Natural killer cell treated with Interleukin-12 subunit alpha and Interleukin-12 subunit beta and Interleukin-15 and Interleukin-18, amount 100 ng/mL, for 72 hours (primary cell): ENCODE data around the gene SUGP2. TPM values are rescaled to one million over a fixed set of nuclear protein-coding genes. Genes with fewer than 3 reads are reported as not detected.

ENCODE experiments used
- ATAC-seq, 2 donors: fragments of 150-1000 bp; cut with Tn5 transposase in 1 of 2; sonication (Bioruptor Pico), chemical (Tn5 transposase) in 1 of 2; 2 replicates each; pipeline ENCODE4 v1.10.0; 2021
- DNase-seq: peaks from one replicate; pipeline ENCODE4 v3.0.0; 2022; ENCODE audit warnings: low spot score
- H3K27ac Mint-ChIP-seq, 2 donors: 1 replicate in 1 of 2; 2 replicates in 1 of 2; pipeline ENCODE4 v1.8.0; 2022; ENCODE audit warnings: mixed read lengths in 2 of 2, mild to moderate bottlenecking in 1 of 2, moderate library complexity in 1 of 2
- H3K27me3 Mint-ChIP-seq, 2 donors: 1 replicate in 1 of 2; 2 replicates in 1 of 2; pipeline ENCODE4 v1.8.0; 2022; ENCODE audit warnings: mixed read lengths in 2 of 2
- H3K36me3 Mint-ChIP-seq: one replicate; pipeline ENCODE4 v1.8.0; 2022; ENCODE audit warnings: mixed read lengths
- H3K4me1 Mint-ChIP-seq, 2 donors: 1 replicate in 1 of 2; 2 replicates in 1 of 2; pipeline ENCODE4 v1.8.0; 2022; ENCODE audit warnings: low read depth in 2 of 2, mixed read lengths in 2 of 2, mild to moderate bottlenecking in 1 of 2
- H3K4me3 Mint-ChIP-seq: one replicate; pipeline ENCODE4 v1.8.0; 2022; ENCODE audit warnings: mixed read lengths
- H3K9me3 Mint-ChIP-seq: 2 replicates; pipeline ENCODE4 v1.8.0; 2022; ENCODE audit warnings: mixed read lengths
- total RNA-seq, 2 donors: library from RNA; stranded (reverse); gene quantifications; one replicate each; pipeline ENCODE4 v1.2.3, GENCODE V29; 2022

Gene SUGP2
- total RNA-seq, 2 donors from 2014 or later = 102 to 196 TPM

DNA sequence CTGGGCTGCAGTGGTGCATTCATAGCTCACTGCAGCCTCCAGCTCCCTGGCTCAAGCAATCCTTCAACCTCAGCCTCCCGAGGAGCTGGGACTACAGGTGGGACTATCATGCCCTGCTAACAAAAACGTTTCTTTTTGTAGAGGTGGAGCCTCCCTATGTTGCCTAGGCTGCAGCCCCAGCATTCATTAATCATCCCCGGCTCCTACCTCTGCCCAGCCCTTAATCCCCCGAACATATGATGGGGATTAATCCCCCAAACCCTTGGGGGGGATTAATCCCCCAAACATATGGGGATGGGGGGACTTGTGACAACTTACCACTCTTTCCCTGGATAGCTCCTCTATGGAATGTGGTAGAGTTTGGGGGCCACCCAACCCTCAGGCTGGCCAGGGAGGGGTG, 45.9 kb downstream of the SUGP2 start:
- H3K9me3 Mint-ChIP-seq = no peaks in the 10 kb centered on the region
- ATAC-seq = no peak
- peaks cover 0 to 4% of the 10 kb centered on the region in 2 donors for H3K27me3 Mint-ChIP-seq
- H3K36me3 Mint-ChIP-seq = no peaks in the 10 kb centered on the region
- H3K27ac Mint-ChIP-seq = no peak overlapping the region
- H3K4me3 Mint-ChIP-seq = no peak overlapping the region
- no peak for DNase-seq
- H3K4me1 Mint-ChIP-seq = no peaks in the 10 kb centered on the region

DNA sequence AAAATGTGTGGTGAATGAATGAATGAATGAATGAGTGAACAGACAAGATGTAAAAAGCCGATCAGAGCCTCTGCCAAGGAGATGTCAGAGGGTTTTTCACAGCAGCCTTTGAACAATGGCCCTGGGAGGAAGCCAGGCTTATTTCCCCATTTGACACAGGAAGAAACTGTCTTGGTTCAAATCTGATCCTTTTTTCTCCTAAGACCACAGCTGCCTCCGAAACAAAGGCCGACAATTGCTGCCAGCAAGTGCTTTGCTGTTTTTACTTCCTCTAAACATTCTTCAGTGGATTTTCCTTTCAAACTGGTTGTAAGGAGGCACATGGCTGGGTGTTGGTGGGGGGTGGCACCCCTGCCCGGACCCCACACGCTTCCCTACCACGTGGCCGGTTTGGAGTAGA, 48.1 kb downstream of the SUGP2 start:
- Mint-ChIP-seq H3K9me3 (no peaks in the 10 kb centered on the region), H3K36me3 (no peaks in the 10 kb centered on the region), H3K4me1 (no peaks in the 10 kb centered on the region), H3K4me3 (no peak overlapping the region), H3K27me3 (peaks cover 0 to 4% of the 10 kb centered on the region in 2 donors), H3K27ac (no peak overlapping the region)
- no peak for ATAC-seq
- no peak for DNase-seq

DNA sequence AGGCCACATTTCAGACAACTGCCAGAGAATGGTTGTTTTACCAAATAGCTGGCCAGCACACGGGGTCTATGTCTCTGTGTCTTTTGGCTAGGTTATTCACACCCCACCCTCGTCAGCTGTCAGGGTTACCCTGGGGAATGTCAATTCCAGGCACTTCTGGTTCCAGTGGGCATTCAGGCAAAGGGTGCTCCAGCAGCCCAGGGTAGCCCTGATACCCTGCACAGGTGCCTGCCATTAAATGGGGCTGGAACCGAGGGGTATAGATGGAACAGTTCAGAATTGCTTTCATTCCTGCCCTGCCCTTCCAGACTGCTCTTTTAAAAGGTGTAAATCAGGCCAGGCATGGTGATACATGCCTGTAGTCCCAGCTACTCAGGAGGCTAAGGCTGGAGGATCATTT, 49.1 kb downstream of the SUGP2 start:
- peaks cover 0 to 4% of the 10 kb centered on the region in 2 donors for H3K27me3 Mint-ChIP-seq
- no peak for ATAC-seq
- no peaks in the 10 kb centered on the region for H3K36me3 Mint-ChIP-seq
- no peak for DNase-seq
- H3K4me3 Mint-ChIP-seq = no peak overlapping the region
- H3K9me3 Mint-ChIP-seq = no peaks in the 10 kb centered on the region
- no peaks in the 10 kb centered on the region for H3K4me1 Mint-ChIP-seq
- H3K27ac Mint-ChIP-seq = no peak overlapping the region

DNA sequence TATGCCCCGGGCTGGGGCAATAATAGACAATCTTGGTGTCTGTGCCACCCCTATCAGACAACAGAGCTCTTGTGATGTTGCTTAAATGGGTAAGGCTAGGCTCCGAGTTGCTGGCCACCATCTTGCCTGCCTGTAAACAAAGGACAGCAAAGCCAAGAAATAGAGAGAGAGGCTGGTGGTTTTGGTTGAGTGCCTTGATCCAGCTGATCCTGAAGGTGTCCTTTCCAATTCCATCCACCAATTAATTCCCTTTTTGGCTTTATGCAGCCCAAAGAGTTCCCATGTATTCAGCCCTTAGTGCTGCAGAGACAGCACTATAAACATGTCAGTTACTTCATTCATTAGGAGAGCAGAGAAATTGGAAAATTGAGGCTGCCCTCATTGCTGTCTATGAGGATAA, 50.6 kb downstream of the SUGP2 start:
- Mint-ChIP-seq H3K36me3 (no peaks in the 10 kb centered on the region), H3K4me1 (no peaks in the 10 kb centered on the region), H3K9me3 (no peaks in the 10 kb centered on the region), H3K27me3 (peaks cover 0 to 4% of the 10 kb centered on the region in 2 donors), H3K4me3 (no peak overlapping the region), H3K27ac (no peak overlapping the region)
- no peak for DNase-seq
- ATAC-seq = no peak

DNA sequence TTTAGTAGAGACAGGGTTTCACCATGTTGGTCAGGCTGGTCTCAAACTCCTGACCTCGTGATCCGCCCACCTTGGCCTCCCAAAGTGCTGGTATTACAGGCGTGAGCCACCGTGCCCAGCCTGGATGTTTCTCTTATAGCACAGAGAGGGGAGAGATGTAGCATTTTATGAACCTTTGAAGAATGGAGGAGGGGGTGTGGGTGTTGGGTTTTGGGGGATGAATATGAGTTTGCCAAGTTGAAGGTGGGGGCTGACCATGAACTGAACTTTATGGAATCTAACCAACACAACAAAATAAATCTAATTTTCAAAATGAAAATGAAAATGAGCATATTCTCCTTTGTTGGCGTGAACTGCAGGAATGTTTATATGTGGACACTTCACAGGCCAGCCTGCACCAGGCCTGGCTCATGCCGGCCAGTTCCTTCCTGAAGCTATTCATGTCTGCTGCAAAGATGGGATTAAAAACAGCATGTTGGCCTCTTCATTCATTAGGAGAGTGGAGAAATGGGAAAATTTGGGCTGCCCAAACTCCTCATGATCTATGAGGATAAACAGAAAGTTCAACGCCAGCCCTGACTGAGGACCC, 52.8 kb downstream of the SUGP2 start:
- Mint-ChIP-seq H3K36me3 (no peaks in the 10 kb centered on the region), H3K4me1 (no peaks in the 10 kb centered on the region), H3K27me3 (peaks cover 0 to 2% of the 10 kb centered on the region in 2 donors), H3K4me3 (no peak overlapping the region), H3K9me3 (no peaks in the 10 kb centered on the region), H3K27ac (no peak overlapping the region)
- DNase-seq (no peak), ATAC-seq (no peak)

DNA sequence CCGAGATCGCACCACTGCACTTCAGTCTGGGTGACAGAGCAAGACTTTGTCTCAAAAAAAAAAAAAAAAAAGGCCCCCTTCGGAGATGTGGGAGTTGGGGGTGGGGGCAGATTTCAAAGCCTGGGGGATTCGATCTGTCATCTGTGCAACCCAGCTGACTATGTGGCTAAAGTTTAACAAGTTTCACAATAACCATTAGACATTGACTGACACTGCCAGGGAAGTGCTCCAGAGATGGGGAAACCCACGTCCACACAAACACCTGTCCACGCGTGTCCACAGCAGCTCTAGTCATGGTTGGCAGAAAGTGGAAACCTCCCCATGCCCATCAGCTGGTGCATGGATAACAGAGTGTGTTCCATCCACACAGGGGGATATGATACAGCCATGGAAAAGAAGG, 54.7 kb downstream of the SUGP2 start:
- DNase-seq = no peak
- Mint-ChIP-seq H3K4me1 (no peaks in the 10 kb centered on the region), H3K4me3 (no peak overlapping the region), H3K9me3 (no peaks in the 10 kb centered on the region), H3K27me3 (no peaks in the 10 kb centered on the region), H3K36me3 (no peaks in the 10 kb centered on the region), H3K27ac (no peak overlapping the region)
- ATAC-seq = no peak

DNA sequence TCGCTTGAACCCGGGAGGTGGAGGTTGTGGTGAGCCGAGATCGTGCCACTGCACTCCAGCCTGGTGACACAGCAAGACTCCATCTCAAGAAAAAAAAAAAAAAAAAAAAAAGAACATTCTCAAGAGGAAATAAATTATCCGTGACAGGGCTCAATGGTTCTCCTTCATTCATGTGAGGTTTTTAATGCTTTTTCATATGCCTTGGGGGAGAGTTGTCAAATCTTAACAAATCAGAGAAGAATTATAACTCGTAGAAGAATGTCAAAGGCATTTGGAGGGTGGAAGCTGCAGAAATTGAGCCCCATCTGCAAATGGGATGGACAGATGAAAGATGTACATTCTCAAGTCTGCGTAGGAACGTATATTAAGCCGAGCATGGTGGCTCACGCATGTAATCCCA, 57.4 kb downstream of the SUGP2 start:
- Mint-ChIP-seq H3K9me3 (no peaks in the 10 kb centered on the region), H3K36me3 (no peaks in the 10 kb centered on the region), H3K4me3 (no peak overlapping the region), H3K27ac (no peak overlapping the region), H3K27me3 (no peaks in the 10 kb centered on the region), H3K4me1 (peaks cover 5% of the 10 kb centered on the region in 2 donors)
- ATAC-seq (no peak), DNase-seq (no peak)

DNA sequence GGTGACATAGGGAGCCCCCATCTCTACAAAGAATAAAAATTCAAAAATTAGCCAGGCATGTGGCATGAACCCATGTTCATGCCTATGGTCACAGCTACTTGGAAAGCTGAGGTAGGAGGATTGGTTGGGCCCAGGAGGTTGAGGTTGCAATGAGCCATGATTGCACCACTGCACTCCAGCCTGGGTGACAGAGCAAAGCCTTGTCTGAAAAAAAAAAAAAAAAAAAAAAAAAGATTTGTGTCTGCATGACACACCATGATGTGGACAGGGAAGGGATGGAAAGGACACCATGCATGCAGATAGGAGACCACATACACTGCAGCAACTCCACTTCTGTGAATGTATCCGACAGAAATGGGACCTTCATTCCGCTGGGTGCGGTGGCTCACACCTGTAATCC, 58.3 kb downstream of the SUGP2 start:
- Mint-ChIP-seq H3K36me3 (no peaks in the 10 kb centered on the region), H3K27ac (no peak overlapping the region), H3K9me3 (no peaks in the 10 kb centered on the region), H3K4me3 (no peak overlapping the region), H3K27me3 (peaks cover 0 to 3% of the 10 kb centered on the region in 2 donors), H3K4me1 (peaks cover 5% of the 10 kb centered on the region in 2 donors)
- DNase-seq = no peak
- no peak for ATAC-seq

DNA sequence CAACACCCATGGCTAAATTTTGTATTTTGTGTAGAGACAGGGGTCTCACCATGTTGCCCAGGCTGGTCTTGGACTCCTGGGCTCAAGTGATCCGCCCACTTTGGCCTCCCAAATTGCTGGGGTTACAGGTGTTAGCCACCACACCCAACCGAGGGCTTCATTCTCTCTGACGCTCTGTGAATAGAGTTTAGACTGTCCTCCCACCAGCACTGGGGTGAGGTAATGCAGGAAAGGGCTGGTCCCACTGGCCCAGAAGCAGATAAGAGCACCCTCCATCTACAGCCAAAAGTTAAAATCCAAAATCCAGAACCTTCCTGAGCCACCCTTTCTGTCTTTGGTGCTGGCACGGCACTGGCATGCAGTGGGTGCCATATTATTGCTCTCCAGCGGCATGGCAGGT, 60.5 kb downstream of the SUGP2 start:
- no peaks in the 10 kb centered on the region for H3K36me3 Mint-ChIP-seq
- no peak for DNase-seq
- no peak for ATAC-seq
- peaks cover 0 to 5% of the 10 kb centered on the region in 2 donors for H3K27me3 Mint-ChIP-seq
- H3K9me3 Mint-ChIP-seq = no peaks in the 10 kb centered on the region
- no peak overlapping the region for H3K27ac Mint-ChIP-seq
- H3K4me3 Mint-ChIP-seq = no peak overlapping the region
- peaks cover 5 to 9% of the 10 kb centered on the region in 2 donors for H3K4me1 Mint-ChIP-seq

DNA sequence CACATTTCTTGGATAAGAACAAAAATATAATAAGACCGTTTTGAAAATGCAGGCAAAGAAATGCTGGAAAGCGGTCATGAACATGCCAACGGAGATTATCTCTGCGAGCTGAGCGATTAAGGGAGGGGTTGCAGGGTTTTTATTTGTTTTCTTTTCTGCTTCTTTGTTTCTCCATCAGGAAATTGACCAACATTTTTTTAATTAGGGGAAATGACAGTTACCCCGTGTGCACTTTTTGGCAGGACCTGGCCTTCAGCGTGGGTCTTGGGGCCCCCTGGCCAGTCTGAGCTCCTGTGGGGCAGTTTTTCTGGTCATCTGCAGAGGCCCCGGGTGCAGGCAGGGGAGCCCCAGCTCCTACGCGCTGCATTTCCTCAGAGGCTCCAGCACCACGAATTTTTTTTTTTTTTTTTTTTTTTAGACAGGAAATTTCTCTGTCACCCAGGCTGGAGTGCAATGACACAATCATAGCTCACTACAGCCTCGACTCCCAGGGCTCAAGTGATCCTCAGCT, 61.0 kb downstream of the SUGP2 start:
- H3K27me3 Mint-ChIP-seq = peaks cover 0 to 5% of the 10 kb centered on the region in 2 donors
- H3K27ac Mint-ChIP-seq = no peak overlapping the region
- H3K4me1 Mint-ChIP-seq = peaks cover 5 to 9% of the 10 kb centered on the region in 2 donors
- no peak for DNase-seq
- no peaks in the 10 kb centered on the region for H3K9me3 Mint-ChIP-seq
- ATAC-seq = peak; percentile 51 to 55
- no peak overlapping the region for H3K4me3 Mint-ChIP-seq
- no peaks in the 10 kb centered on the region for H3K36me3 Mint-ChIP-seq

DNA sequence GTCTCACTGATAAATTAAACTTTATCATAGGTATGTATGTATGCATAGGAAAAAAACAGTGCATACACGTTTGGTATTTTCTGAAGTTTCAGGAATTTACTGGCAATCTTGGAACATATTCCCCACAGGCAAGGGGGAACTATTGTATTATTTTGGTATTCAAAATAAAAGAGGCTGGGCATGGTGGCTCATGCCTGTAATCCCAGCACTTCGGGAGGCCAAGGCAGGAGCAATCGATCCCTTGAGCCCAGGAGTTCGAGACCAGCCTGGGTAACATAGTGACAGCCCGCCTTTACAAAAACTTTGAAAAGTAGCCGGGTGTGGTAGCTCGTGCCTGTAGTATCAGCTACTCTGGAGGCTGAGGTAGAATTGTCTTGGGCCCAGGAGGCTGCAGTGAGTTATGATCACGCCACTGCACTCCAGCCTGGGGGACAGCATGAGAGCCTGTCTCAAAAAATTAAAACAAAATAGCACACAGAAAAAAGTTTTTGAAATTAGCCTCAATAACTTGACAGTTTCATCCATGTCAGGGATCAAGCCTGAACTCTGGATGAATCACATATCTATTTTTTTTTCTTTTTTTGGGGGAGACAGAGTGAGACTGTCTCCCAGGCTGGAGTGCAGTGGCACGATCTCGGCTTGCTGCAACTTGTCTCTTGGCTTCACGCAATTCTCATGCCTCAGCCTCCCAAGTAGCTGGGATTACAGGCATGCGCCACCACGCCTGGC, 63.2 kb downstream of the SUGP2 start:
- Mint-ChIP-seq H3K4me1 (peaks cover 5 to 9% of the 10 kb centered on the region in 2 donors), H3K4me3 (no peak overlapping the region), H3K9me3 (no peaks in the 10 kb centered on the region), H3K36me3 (no peaks in the 10 kb centered on the region), H3K27ac (no peak overlapping the region), H3K27me3 (peaks cover 0 to 5% of the 10 kb centered on the region in 2 donors)
- DNase-seq = no peak
- ATAC-seq = no peak

DNA sequence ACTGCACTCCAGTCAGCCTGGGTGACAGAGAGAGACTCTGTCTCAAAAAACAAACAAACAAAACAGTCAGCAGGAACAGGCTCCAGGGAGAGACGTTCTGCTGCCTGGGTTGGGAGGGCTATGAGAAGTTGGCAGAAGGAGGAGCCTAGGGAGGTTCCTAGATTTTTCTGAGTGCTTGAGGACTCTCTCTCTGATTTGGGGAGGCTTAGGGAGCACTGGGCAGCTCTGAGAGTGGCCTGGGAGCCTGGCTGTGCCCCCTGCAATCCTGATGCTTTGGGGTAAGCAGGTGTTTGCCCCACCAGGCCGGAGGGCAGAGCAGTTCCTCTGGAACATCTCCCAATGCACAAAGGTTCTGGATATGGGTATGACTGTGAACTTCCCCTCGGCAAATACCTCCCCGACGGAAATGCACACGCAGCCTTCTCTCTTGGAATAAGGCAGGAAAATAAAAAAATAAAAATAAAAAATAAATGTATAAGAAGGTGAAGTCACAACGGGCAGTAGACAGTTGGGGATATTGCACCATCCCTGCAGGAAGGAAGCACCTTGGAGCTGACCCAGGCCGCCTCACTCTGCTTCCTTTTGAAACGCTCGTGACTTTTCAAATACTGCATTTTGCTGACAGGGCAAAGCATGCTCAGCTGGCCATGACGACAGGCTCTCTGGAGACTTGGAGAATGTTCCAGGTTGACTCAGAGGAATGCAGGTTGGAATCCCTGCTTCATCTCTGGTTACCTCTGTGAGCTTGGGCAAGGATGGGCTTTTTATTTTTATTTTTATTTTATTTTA, 65.8 kb downstream of the SUGP2 start:
- H3K27ac Mint-ChIP-seq = no peak overlapping the region
- no peaks in the 10 kb centered on the region for H3K36me3 Mint-ChIP-seq
- no peaks in the 10 kb centered on the region for H3K9me3 Mint-ChIP-seq
- DNase-seq (no peak), ATAC-seq (peak; percentile 43 to 57)
- H3K27me3 Mint-ChIP-seq = peaks cover 0 to 8% of the 10 kb centered on the region in 2 donors
- peaks cover 0 to 4% of the 10 kb centered on the region in 2 donors for H3K4me1 Mint-ChIP-seq
- no peak overlapping the region for H3K4me3 Mint-ChIP-seq

DNA sequence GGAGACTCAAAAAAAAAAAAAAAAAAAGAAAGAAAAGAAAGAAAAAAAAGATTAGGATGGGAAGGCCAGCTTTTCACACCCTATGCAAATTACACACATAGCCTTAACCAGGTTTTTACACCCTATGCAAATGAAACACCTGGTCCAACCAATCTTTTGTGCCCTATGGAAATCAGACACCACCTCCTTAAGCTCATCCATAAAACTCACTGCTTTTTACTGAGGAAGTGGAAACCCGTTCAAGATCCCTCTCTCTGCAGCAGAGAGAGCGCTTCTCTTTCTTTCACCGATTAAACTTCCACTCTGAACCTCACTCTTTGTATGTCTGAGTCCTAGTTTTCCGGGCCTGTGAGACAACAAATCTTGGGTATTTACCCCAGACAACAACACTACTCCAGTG, 67.0 kb downstream of the SUGP2 start:
- DNase-seq = no peak
- ATAC-seq = no peak
- Mint-ChIP-seq H3K4me1 (peaks cover 9 to 15% of the 10 kb centered on the region in 2 donors), H3K27me3 (peaks cover 11 to 19% of the 10 kb centered on the region in 2 donors), H3K4me3 (no peak overlapping the region), H3K27ac (no peak overlapping the region), H3K36me3 (no peaks in the 10 kb centered on the region), H3K9me3 (no peaks in the 10 kb centered on the region)

DNA sequence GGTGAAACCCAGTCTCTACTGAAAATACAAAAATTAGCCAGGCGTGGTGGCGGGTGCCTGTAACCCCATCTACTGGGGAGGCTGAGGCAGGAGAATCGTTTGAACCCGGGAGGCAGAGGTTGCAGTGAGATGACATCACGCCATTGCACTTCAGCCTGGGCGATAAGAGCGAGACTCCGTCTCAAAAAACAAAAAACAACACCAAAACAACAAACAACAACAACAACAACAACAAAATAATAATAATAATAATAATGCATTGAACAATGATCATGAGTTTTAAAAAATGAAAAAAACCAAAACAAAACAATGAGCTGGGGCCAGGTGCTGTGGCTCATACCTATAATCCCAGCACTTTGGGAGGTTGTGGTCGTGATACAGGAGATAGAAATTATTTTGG, 69.2 kb downstream of the SUGP2 start:
- ATAC-seq (no peak), DNase-seq (no peak)
- Mint-ChIP-seq H3K9me3 (no peaks in the 10 kb centered on the region), H3K4me1 (peaks cover 10 to 13% of the 10 kb centered on the region in 2 donors), H3K4me3 (no peak overlapping the region), H3K27ac (no peak overlapping the region), H3K36me3 (no peaks in the 10 kb centered on the region), H3K27me3 (peaks cover 13 to 19% of the 10 kb centered on the region in 2 donors)
